DOHH2 (cell line): Measurements from ENCODE around the gene DYNC2H1.

Source experiments
- CTCF ChIP-seq: fragments of 200-600 bp; sonication (generic); IDR thresholded peaks from one replicate; pipeline ENCODE4 v1.5.1; 2014; ENCODE audit warnings: antibody characterized with exemption, mild to moderate bottlenecking, low read depth, low read length; ENCODE audit not compliant: poor library complexity, severe bottlenecking
- EZH2phosphoT487 ChIP-seq: fragments of 200-600 bp; sonication (generic); IDR thresholded peaks from 2 replicates; pipeline ENCODE4 v1.6.1; 2017; ENCODE audit warnings: borderline replicate concordance, mild to moderate bottlenecking, antibody characterized with exemption, low read length, moderate library complexity, mixed read lengths

- TF ChIP-seq CTCF (no peak), EZH2phosphoT487 (no peak)
These were observed 378.8 kb downstream of the DYNC2H1 start for GRCh38 chr11:103488031-103488461.
